GM12872 (cell line): ENCODE results near the gene KIF3A.

ENCODE experiments used
- CTCF ChIP-seq: IDR thresholded peaks from 3 replicates; pipeline ENCODE4 v1.5.1; 2011; ENCODE audit warnings: low read depth, mild to moderate bottlenecking, low read length, moderate library complexity; ENCODE audit not compliant: insufficient read depth

KIF3A gene

GRCh38 chr5:132751444-132751843, 14.1 kb upstream of the KIF3A start:
- TF ChIP-seq CTCF, result no peak

DNA sequence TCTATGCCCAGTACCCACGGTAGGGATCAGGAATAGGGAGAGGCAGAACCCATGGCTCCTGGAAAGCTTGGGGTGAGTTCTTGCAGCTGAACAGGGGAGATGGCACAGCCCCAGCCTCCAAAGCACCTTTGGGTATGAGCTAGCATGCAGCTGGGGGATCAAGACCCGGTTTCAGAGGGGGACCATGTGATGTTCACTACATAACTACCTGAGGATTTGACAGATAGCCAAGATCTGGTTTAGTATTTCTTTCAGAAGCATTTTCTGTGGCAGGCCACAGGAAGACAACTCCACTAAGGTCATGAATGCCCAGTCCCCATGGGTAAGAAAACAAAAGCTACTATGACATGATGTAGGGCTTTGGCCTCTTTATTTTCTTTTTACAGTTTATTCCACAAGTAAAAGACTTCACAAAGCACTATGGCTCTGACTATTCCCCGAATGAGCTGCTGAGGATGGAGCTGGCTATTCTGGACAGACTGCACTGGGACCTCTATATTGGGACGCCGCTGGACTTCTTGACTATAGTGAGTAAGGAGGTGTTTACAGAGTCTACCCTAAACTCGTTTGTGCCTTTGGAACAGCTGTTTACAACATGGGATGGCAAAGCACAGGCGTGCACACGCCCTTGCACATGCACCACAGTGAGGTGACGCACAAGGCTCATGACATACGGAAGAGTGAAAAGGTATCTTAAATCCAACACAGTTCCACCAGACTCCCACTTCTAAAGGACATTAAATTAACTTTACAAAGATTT, 13.3 kb upstream of the KIF3A start:
- TF ChIP-seq CTCF, result no peak

GRCh38 chr5:132749506-132749905, 12.2 kb upstream of the KIF3A start:
- TF ChIP-seq CTCF, result no peak

GRCh38 chr5:132748522-132749000, 11.2 kb upstream of the KIF3A start:
- no peak for TF ChIP-seq CTCF

DNA sequence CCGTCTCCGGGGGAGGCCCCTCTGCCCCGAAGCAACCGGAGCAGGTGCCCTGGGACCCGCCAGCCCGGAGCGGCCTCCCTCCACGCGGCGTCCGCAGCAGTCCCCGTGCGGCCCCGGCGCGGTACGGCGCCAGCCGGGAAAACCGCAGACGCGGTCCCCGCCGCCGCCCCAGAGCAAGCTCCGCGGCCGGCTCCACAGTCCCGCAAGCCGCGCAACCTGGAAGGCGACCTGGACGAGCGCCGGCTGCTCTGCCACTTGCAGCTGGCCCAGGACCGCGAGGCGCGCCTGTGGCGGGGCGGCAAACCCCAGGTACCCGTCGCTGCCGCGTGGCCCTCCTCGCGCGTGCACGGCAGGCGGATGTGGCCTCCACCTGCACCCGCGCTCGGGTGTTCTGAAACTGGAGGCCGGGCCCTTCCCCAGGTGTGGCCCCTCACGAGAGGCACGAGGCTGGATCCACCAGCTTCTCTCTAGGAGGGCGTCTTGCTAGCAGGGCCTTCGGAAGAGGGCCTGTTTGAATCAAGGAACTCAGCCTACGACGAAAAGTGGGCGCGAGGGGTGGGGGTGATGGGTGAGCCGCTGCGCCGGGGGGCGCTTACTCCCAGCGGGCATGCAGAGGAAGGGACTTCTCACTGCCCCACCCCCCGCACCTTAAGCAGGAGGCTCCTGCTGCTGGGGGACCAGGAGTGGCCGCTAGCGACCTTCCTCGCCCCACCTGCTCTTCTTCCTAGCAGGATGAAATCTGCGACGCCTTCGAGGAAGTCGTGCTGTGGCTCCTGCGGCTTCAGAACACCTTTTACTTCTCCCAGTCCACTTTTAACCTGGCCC, 10.5 kb upstream of the KIF3A start:
- no peak for TF ChIP-seq CTCF

DNA sequence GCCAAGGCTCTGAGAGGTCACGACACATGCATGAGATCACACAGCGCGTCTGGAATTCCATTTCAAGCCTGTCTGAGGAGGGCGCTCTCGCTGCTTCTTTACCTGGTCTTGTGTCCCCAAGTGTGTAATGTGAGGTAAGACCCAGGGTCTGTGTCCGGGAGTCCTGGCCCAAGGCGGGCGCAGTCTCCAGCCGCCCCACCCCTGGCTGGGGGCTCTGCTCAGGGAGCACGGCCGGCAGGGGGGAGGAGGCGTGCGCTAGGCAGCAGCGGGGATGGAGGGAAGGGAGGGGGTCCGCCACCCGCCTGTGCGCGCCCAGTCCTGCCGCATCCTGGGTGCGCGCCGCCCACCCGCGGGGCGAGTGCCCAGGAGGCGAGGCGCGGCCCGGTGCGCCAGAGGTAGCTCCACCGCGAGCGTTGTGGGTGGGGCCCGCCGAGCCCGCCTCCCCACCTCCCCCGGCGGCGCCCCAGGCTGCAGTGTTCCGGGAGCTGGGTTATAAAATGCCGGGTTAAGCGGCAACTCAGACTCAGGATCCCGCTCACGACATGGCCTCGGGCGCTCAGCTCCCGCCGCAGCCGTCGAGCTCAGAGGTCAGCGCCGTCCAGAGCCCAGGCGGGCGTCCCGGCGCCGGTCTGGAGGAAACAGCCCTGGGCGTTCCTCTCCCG, 9.7 kb upstream of the KIF3A start, which contains the start of gene CCNI2:
Gene CCNI2 (plus strand): TSS at position 473 of the 662 bp plus-strand sequence. CDS start 70 bp downstream, at position 543.
- TF ChIP-seq CTCF, result peak; percentile 60

- no peak for TF ChIP-seq CTCF
Observed at GRCh38 chr5:132746592-132746953, 9.2 kb upstream of the KIF3A start.
